HTR-8/SVneo (cell line): ENCODE measurements around the gene INSL3.
"Not testable (repeated sequence)": the region's sequence is repeated elsewhere in the genome, so short reads cannot be mapped to it uniquely, and the experiment has no call there.

Experiments
- DNase-seq: peaks from one replicate; pipeline ENCODE4 v3.0.0; 2011; ENCODE audit warnings: low spot score, mixed read lengths; ENCODE audit not compliant: insufficient read length
- FAIRE-seq: peaks from 2 replicates; lab custom pipeline; 2011; peaks lifted over from hg19 to GRCh38; lab: Jason Lieb, UNC

INSL3 gene

GRCh38 chr19:17826508-17827056 lies 5.3 kb upstream of the INSL3 start:
- DNase-seq (no peak), FAIRE-seq (no peak)

- no peak for DNase-seq
- no peak for FAIRE-seq
Observed at GRCh38 chr19:17824339-17824738, 3.0 kb upstream of the INSL3 start.

- DNase-seq (no peak), FAIRE-seq (no peak)
Observed at GRCh38 chr19:17817668-17818363, 3.5 kb downstream of the INSL3 start.

- DNase-seq (no peak), FAIRE-seq (no peak)
Observed at GRCh38 chr19:17812099-17812498, 9.2 kb downstream of the INSL3 start.

- DNase-seq (no peak), FAIRE-seq (no peak)
Observed at GRCh38 chr19:17811681-17812080, 9.6 kb downstream of the INSL3 start.

- DNase-seq (no peak), FAIRE-seq (no peak)
Observed at GRCh38 chr19:17811103-17811502, 10.2 kb downstream of the INSL3 start.

- DNase-seq (no peak), FAIRE-seq (no peak)
Observed at GRCh38 chr19:17807731-17808316, 13.5 kb downstream of the INSL3 start.

GRCh38 chr19:17806945-17807344 lies 14.4 kb downstream of the INSL3 start:
- no peak for FAIRE-seq
- no peak for DNase-seq

- no peak for FAIRE-seq
- no peak for DNase-seq
Observed at GRCh38 chr19:17805427-17805826, 15.9 kb downstream of the INSL3 start.

- FAIRE-seq (no peak), DNase-seq (no peak)
Observed at GRCh38 chr19:17803264-17803896, 17.9 kb downstream of the INSL3 start.

GRCh38 chr19:17802137-17802858 lies 19.0 kb downstream of the INSL3 start:
- DNase-seq (no peak), FAIRE-seq (no peak)

- DNase-seq, FAIRE-seq: not testable (repeated sequence)
Observed at GRCh38 chr19:17798599-17798998, 22.7 kb downstream of the INSL3 start.

GRCh38 chr19:17797424-17798201 lies 23.7 kb downstream of the INSL3 start:
- DNase-seq (peak; percentile 78), FAIRE-seq (no peak)

- no peak for DNase-seq
- no peak for FAIRE-seq
Observed at GRCh38 chr19:17796838-17797423, 24.4 kb downstream of the INSL3 start.

- no peak for FAIRE-seq
Observed at GRCh38 chr19:17796013-17796837, 25.1 kb downstream of the INSL3 start.

GRCh38 chr19:17795495-17795856 lies 25.8 kb downstream of the INSL3 start:
- FAIRE-seq (no peak), DNase-seq (no peak)

More at GRCh38 chr19:17796013-17796837, 25.1 kb downstream of the INSL3 start:
- no peak for DNase-seq

- DNase-seq (peak; percentile 32), FAIRE-seq (no peak)
Observed at GRCh38 chr19:17794731-17795494, 26.4 kb downstream of the INSL3 start, which contains the start of gene B3GNT3. TSS of gene B3GNT3 (plus strand) at chr19:17795138. CDS start at chr19:17807808, 12,670 bp downstream.

GRCh38 chr19:17794412-17794730 lies 26.9 kb downstream of the INSL3 start:
- no peak for FAIRE-seq
- no peak for DNase-seq
